Measurements from ENCODE around the gene CA10.

- TF ChIP-seq, protein P1, sequence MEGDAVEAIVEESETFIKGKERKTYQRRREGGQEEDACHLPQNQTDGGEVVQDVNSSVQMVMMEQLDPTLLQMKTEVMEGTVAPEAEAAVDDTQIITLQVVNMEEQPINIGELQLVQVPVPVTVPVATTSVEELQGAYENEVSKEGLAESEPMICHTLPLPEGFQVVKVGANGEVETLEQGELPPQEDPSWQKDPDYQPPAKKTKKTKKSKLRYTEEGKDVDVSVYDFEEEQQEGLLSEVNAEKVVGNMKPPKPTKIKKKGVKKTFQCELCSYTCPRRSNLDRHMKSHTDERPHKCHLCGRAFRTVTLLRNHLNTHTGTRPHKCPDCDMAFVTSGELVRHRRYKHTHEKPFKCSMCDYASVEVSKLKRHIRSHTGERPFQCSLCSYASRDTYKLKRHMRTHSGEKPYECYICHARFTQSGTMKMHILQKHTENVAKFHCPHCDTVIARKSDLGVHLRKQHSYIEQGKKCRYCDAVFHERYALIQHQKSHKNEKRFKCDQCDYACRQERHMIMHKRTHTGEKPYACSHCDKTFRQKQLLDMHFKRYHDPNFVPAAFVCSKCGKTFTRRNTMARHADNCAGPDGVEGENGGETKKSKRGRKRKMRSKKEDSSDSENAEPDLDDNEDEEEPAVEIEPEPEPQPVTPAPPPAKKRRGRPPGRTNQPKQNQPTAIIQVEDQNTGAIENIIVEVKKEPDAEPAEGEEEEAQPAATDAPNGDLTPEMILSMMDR (conservative IDR thresholded peaks at IDR 0.05 in 1 of 2, IDR thresholded peaks at IDR 0.05 in 1 of 2; ENCODE audit: low read depth in 1 of 2, low read length in 2 of 2), result no peak
- TF ChIP-seq EZH2 (IDR thresholded peaks at IDR 0.05; ENCODE audit: low read length, missing control alignments), result no peak
Measured at GRCh38 chr17:51907041-51907440, 251.5 kb downstream of the CA10 start.
